HEK293T (cell line): Measurements from ENCODE around the gene NEIL1.

Source experiments
- ARNT ChIP-seq: fragments of 450-650 bp; IDR thresholded peaks from 2 replicates; pipeline ENCODE4 v1.6.1; 2017; ENCODE audit warnings: mild to moderate bottlenecking
- BHLHE40 ChIP-seq: fragments of 450-650 bp; IDR thresholded peaks from 2 replicates; pipeline ENCODE4 v1.6.1; 2016; ENCODE audit warnings: mild to moderate bottlenecking, moderate library complexity, borderline replicate concordance
- CTBP1 ChIP-seq: fragments of 450-650 bp; IDR thresholded peaks from 2 replicates; pipeline ENCODE4 v1.6.1; 2016; ENCODE audit warnings: borderline replicate concordance
- FOXA1 ChIP-seq: fragments of 450-650 bp; IDR thresholded peaks from 2 replicates; pipeline ENCODE4 v1.6.1; 2016; ENCODE audit warnings: mild to moderate bottlenecking
- FOXK2 ChIP-seq: fragments of 450-650 bp; IDR thresholded peaks from 2 replicates; pipeline ENCODE4 v1.6.1; 2016; ENCODE audit warnings: mild to moderate bottlenecking
- FOXM1 ChIP-seq: fragments of 450-650 bp; IDR thresholded peaks from 2 replicates; pipeline ENCODE4 v1.6.1; 2017; ENCODE audit warnings: mild to moderate bottlenecking, borderline replicate concordance
- HDGF ChIP-seq: fragments of 450-650 bp; IDR thresholded peaks from 2 replicates; pipeline ENCODE4 v1.6.1; 2017; ENCODE audit warnings: antibody characterized with exemption, borderline replicate concordance
- LEF1 ChIP-seq: fragments of 450-650 bp; IDR thresholded peaks from 2 replicates; pipeline ENCODE4 v1.6.1; 2017; ENCODE audit warnings: mild to moderate bottlenecking, borderline replicate concordance
- NFRKB ChIP-seq: fragments of 450-650 bp; IDR thresholded peaks from 2 replicates; pipeline ENCODE4 v1.6.1; 2016; ENCODE audit warnings: mild to moderate bottlenecking, moderate library complexity
- SP1 ChIP-seq: fragments of 450-650 bp; IDR thresholded peaks from 2 replicates; pipeline ENCODE4 v1.6.1; 2017
- SUZ12 ChIP-seq: fragments of 450-650 bp; IDR thresholded peaks from 2 replicates; pipeline ENCODE4 v1.6.1; 2016; ENCODE audit warnings: mild to moderate bottlenecking

DNA sequence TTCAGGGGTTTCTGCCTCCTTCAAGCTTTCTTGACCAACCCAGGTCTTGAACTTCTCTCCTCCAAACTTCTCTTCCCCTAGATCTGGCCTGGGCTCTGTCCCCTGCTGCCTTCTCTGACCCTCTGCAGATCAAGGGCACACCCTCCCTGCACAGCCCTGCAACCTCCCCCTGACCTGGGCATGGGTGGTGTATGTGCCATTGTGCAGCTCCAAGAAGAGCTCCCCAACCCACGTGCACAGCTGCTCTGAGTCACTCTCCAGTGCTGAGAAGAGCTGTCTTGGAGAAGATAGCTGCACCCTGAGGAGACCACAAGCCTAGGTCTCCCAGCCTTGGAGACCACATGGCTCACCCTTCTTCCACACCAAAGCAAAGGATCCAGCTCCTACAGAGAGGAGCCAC lies 13.6 kb downstream of the NEIL1 start:
- TF ChIP-seq FOXA1, result no peak
- TF ChIP-seq CTBP1, result no peak
- TF ChIP-seq SP1, result no peak
- TF ChIP-seq ARNT, result no peak
- no peak for TF ChIP-seq BHLHE40
- TF ChIP-seq NFRKB, result no peak
- no peak for TF ChIP-seq FOXM1
- TF ChIP-seq LEF1, result no peak
- TF ChIP-seq HDGF, result no peak
- TF ChIP-seq FOXK2, result no peak
- no peak for TF ChIP-seq SUZ12
